ENCODE data around the gene GARS1. TPM values are rescaled to one million over a fixed set of nuclear protein-coding genes. Genes with fewer than 3 reads are reported as not detected.
"Not testable (repeated sequence)": the region's sequence is repeated elsewhere in the genome, so short reads cannot be mapped to it uniquely, and the experiment has no call there.

GARS1 gene
- total and polyA plus RNA-seq, 7 donors = 38.3 to 109 (median 50.1) TPM

GRCh38 chr7:30635798-30636197, 41.1 kb downstream of the GARS1 start:
- Histone ChIP-seq H3K36me3 (peaks cover 5 to 53% (median 26%) of the 10 kb centered on the region in 4 donors), H3K4me3 (no peak overlapping the region), H3K27me3 (no peaks in the 10 kb centered on the region), H3K4me1 (no peaks in the 10 kb centered on the region), H3K27ac (no peak overlapping the region), H3K9me3 (no peaks in the 10 kb centered on the region)
- intact Hi-C loops (cut with DNase I) = no loop called here
- 95% methylated on average over 6 of the region's 6 CpGs for whole genome bisulfite sequencing, 2 donors
- no peak for DNase-seq
- TF ChIP-seq POLR2AphosphoS5 (IDR thresholded peaks at IDR 0.05) (no peak), CTCF (IDR thresholded peaks at IDR 0.05) (no peak), POLR2A (IDR thresholded peaks at IDR 0.05) (no peak), EP300 (IDR thresholded peaks at IDR 0.05) (no peak)

GRCh38 chr7:30642322-30642721, 47.6 kb downstream of the GARS1 start:
- 44 to 79% methylated on average over 15 of the region's 29 CpGs for WGBS, 2 donors
- DNase-seq; H3K4me3 ChIP-seq; H3K9me3 ChIP-seq; intact Hi-C loops (cut with DNase I); H3K27ac ChIP-seq; H3K4me1 ChIP-seq; H3K27me3 ChIP-seq; H3K36me3 ChIP-seq: not testable (repeated sequence)

GRCh38 chr7:30642789-30643188, 48.1 kb downstream of the GARS1 start:
- no peak for TF ChIP-seq POLR2A (IDR thresholded peaks at IDR 0.05)
- no peak for TF ChIP-seq EP300 (IDR thresholded peaks at IDR 0.05)
- TF ChIP-seq CTCF (IDR thresholded peaks at IDR 0.05) = no peak
- no peak for TF ChIP-seq POLR2AphosphoS5 (IDR thresholded peaks at IDR 0.05)
- H3K4me1 ChIP-seq = no peaks in the 10 kb centered on the region
- intact Hi-C loops (cut with DNase I) = no loop called here
- 60 to 86% methylated on average over 4 of the region's 4 CpGs for WGBS, 2 donors
- peaks cover 0 to 9% (median 0%) of the 10 kb centered on the region in 4 donors for H3K36me3 ChIP-seq
- no peak for DNase-seq
- H3K4me3 ChIP-seq = no peak overlapping the region
- no peak overlapping the region for H3K27ac ChIP-seq
- no peaks in the 10 kb centered on the region for H3K9me3 ChIP-seq
- H3K27me3 ChIP-seq = no peaks in the 10 kb centered on the region

- Histone ChIP-seq H3K9me3 (no peaks in the 10 kb centered on the region), H3K27me3 (no peaks in the 10 kb centered on the region), H3K4me3 (no peak overlapping the region), H3K27ac (no peak overlapping the region), H3K36me3 (peaks cover 0 to 9% (median 0%) of the 10 kb centered on the region in 4 donors), H3K4me1 (no peaks in the 10 kb centered on the region)
- intact Hi-C loops (cut with DNase I) = no loop called here
- WGBS, 2 donors = 93 to 95% methylated on average over 4 of the region's 4 CpGs
- DNase-seq = no peak
- TF ChIP-seq POLR2A (IDR thresholded peaks at IDR 0.05) (no peak), CTCF (IDR thresholded peaks at IDR 0.05) (no peak), EP300 (IDR thresholded peaks at IDR 0.05) (no peak), POLR2AphosphoS5 (IDR thresholded peaks at IDR 0.05) (no peak)
Observed at GRCh38 chr7:30644286-30644955, 49.7 kb downstream of the GARS1 start.

GRCh38 chr7:30645661-30646060, 51.0 kb downstream of the GARS1 start:
- Histone ChIP-seq H3K36me3 (peaks cover 0 to 9% (median 0%) of the 10 kb centered on the region in 4 donors), H3K27ac (no peak overlapping the region), H3K27me3 (no peaks in the 10 kb centered on the region), H3K4me3 (no peak overlapping the region), H3K4me1 (no peaks in the 10 kb centered on the region), H3K9me3 (no peaks in the 10 kb centered on the region)
- intact Hi-C loops (cut with DNase I) = no loop called here
- DNase-seq = no peak
- WGBS, 2 donors = 96 to 97% methylated on average over 3 of the region's 3 CpGs
- no peak for TF ChIP-seq EP300 (IDR thresholded peaks at IDR 0.05)
- no peak for TF ChIP-seq POLR2A (IDR thresholded peaks at IDR 0.05)

- Histone ChIP-seq H3K27me3 (no peaks in the 10 kb centered on the region), H3K9me3 (no peaks in the 10 kb centered on the region), H3K4me3 (no peak overlapping the region), H3K36me3 (peaks cover 0 to 9% (median 0%) of the 10 kb centered on the region in 4 donors), H3K4me1 (no peaks in the 10 kb centered on the region), H3K27ac (no peak overlapping the region)
- intact Hi-C loops (cut with DNase I) = no loop called here
- no peak for TF ChIP-seq CTCF (IDR thresholded peaks at IDR 0.05)
- TF ChIP-seq EP300 (IDR thresholded peaks at IDR 0.05) = no peak
- 95 to 96% methylated on average over 12 of the region's 12 CpGs for WGBS, 2 donors
- DNase-seq = no peak
Observed at GRCh38 chr7:30646154-30646553, 51.5 kb downstream of the GARS1 start.

Measured in sigmoid colon (tissue), 7 donors.